Panc1 (cell line): ENCODE results near the gene FAM151B. TPM values are rescaled to one million over a fixed set of nuclear protein-coding genes. Genes with fewer than 3 reads are reported as not detected.
"Not testable (repeated sequence)": the region's sequence is repeated elsewhere in the genome, so short reads cannot be mapped to it uniquely, and the experiment has no call there.

Source experiments
- ATAC-seq: fragments of 200-7000 bp; cut with Tn5 transposase; 2 replicates; pipeline ENCODE4 v1.9.1; 2020; ENCODE audit warnings: mild to moderate bottlenecking, moderate library complexity
- BruUV-seq: library from RNA; stranded (reverse); fragments of 400-500 nt; replicated peaks from 2 replicates; lab custom pipeline; 2021; lab: Mats Ljungman, UMichigan
- CTCF ChIA-PET: fragments of 300-600 bp; sonication (Branson Sonifier 250); formaldehyde crosslinking; loops from one replicate; lab custom pipeline; 2022; ENCODE audit warnings: antibody characterized with exemption; lab: Charles Lee
- POLR2A ChIA-PET: fragments of 300-600 bp; sonication (Branson Sonifier 250); formaldehyde crosslinking; loops from one replicate; lab custom pipeline; 2022; ENCODE audit warnings: antibody characterized with exemption; lab: Charles Lee
- DNase-seq: peaks from one replicate; pipeline ENCODE4 v3.0.0-alpha.2; 2010; ENCODE audit warnings: low read depth, low spot score
- H3K27ac ChIP-seq: 2 replicates; pipeline ENCODE4 v1.5.1; 2011; ENCODE audit warnings: mild to moderate bottlenecking, low read length, inconsistent platforms
- H3K27me3 ChIP-seq: fragments of 200-500 bp; sonication (Bioruptor generic); 2 replicates; pipeline ENCODE4 v1.6.0; 2014; ENCODE audit warnings: low read length, inconsistent platforms; ENCODE audit not compliant: control insufficient read depth, insufficient read depth
- H3K36me3 ChIP-seq: fragments of 200-500 bp; sonication (Bioruptor generic); 2 replicates; pipeline ENCODE4 v1.5.1; 2014; ENCODE audit warnings: inconsistent platforms, mild to moderate bottlenecking, low read length, moderate library complexity; ENCODE audit not compliant: control insufficient read depth, insufficient read depth
- H3K4me1 ChIP-seq: 2 replicates; pipeline ENCODE4 v1.5.1; 2011; ENCODE audit warnings: inconsistent platforms, mild to moderate bottlenecking, low read length, moderate library complexity; ENCODE audit not compliant: control insufficient read depth, insufficient read depth
- H3K4me3 ChIP-seq, 2 experiments: 2 replicates each; pipeline ENCODE4 v1.5.1; 2011 to 2012; ENCODE audit warnings: low read depth in 2 of 2, low read length in 2 of 2, mild to moderate bottlenecking in 2 of 2, inconsistent platforms in 1 of 2, moderate library complexity in 1 of 2
- H3K9me3 ChIP-seq: fragments of 200-500 bp; sonication (Bioruptor generic); 2 replicates; pipeline ENCODE4 v1.5.1; 2014; ENCODE audit warnings: low read depth, mild to moderate bottlenecking, inconsistent platforms, low read length, moderate library complexity; ENCODE audit not compliant: control insufficient read depth, insufficient read depth
- CTCF ChIP-seq: fragments of 450-650 bp; IDR thresholded peaks from 2 replicates; pipeline ENCODE4 v1.5.1; 2017; ENCODE audit warnings: mild to moderate bottlenecking
- POLR2AphosphoS5 ChIP-seq: IDR thresholded peaks from 2 replicates; pipeline ENCODE4 v1.6.1; 2012; ENCODE audit warnings: mild to moderate bottlenecking, low read depth, low read length, moderate library complexity
- SIN3A ChIP-seq: IDR thresholded peaks from 2 replicates; pipeline ENCODE4 v1.6.1; 2012; ENCODE audit warnings: low read depth, mild to moderate bottlenecking, low read length, moderate library complexity, borderline replicate concordance; ENCODE audit not compliant: insufficient read depth
- TCF7L2 ChIP-seq: IDR thresholded peaks from 2 replicates; pipeline ENCODE4 v1.6.1; 2011; ENCODE audit warnings: mild to moderate bottlenecking, low read depth, low read length, inconsistent platforms
- in situ Hi-C: cut with HindIII; loops from 2 replicates; pipeline ENCODE4 v1.10.0; 2016; ENCODE audit warnings: low sequenced_read_pairs, low pct_unique_long_range_greater_than_20kb
- intact Hi-C: fragments of 100-400 bp; cut with micrococcal nuclease; formaldehyde crosslinking; loops from one replicate; pipeline ENCODE4 v1.10.0; 2022; ENCODE audit not compliant: unreplicated experiment
- total RNA-seq: library from RNA; stranded (reverse); gene quantifications from one replicate; pipeline ENCODE4 v1.2.1, GENCODE V29; 2021; ENCODE audit not compliant: unreplicated experiment
- TF ChIP-seq, protein P1 (sequence below), 2 experiments: IDR thresholded peaks; 2 replicates each; pipeline ENCODE4 v1.6.1; 2011 to 2012; ENCODE audit warnings: low read depth in 2 of 2, control low read depth in 1 of 2, low read length in 1 of 2, mild to moderate bottlenecking in 1 of 2, moderate library complexity in 1 of 2; ENCODE audit not compliant: insufficient read depth in 1 of 2

Gene FAM151B
- total RNA-seq, 1 experiment from 2014 or later = 2.8 TPM

DNA sequence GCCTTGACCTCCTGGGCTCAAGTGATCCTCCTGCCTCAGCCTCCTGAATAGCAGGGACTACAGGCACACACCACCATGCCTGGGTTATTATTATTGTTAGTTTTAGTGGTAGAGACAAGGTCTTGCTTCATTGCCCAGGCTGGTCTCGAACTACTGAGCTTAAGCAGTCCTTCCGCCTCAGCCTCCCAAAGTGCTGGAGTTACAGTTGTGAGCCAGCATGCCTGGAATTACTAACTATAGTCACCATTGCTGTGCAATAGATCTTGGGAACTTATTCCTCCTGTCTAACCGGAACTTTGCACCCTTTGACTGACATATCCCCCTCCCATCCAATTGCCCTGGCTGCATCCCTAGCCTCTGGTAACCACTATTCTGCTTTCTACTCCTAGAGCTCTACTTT is 3.4 kb downstream of the FAM151B start:
- Histone ChIP-seq H3K36me3 (no peaks in the 10 kb centered on the region), H3K27ac (no peak overlapping the region), H3K4me1 (peaks cover 13% of the 10 kb centered on the region), H3K9me3 (no peaks in the 10 kb centered on the region), H3K27me3 (no peaks in the 10 kb centered on the region), H3K4me3 (no peak overlapping the region)
- DNase-seq (no peak), ATAC-seq (no peak)
- TF ChIP-seq SIN3A = no peak
- TF ChIP-seq CTCF = no peak
- no peak for TF ChIP-seq POLR2AphosphoS5
- TF ChIP-seq, protein P1, sequence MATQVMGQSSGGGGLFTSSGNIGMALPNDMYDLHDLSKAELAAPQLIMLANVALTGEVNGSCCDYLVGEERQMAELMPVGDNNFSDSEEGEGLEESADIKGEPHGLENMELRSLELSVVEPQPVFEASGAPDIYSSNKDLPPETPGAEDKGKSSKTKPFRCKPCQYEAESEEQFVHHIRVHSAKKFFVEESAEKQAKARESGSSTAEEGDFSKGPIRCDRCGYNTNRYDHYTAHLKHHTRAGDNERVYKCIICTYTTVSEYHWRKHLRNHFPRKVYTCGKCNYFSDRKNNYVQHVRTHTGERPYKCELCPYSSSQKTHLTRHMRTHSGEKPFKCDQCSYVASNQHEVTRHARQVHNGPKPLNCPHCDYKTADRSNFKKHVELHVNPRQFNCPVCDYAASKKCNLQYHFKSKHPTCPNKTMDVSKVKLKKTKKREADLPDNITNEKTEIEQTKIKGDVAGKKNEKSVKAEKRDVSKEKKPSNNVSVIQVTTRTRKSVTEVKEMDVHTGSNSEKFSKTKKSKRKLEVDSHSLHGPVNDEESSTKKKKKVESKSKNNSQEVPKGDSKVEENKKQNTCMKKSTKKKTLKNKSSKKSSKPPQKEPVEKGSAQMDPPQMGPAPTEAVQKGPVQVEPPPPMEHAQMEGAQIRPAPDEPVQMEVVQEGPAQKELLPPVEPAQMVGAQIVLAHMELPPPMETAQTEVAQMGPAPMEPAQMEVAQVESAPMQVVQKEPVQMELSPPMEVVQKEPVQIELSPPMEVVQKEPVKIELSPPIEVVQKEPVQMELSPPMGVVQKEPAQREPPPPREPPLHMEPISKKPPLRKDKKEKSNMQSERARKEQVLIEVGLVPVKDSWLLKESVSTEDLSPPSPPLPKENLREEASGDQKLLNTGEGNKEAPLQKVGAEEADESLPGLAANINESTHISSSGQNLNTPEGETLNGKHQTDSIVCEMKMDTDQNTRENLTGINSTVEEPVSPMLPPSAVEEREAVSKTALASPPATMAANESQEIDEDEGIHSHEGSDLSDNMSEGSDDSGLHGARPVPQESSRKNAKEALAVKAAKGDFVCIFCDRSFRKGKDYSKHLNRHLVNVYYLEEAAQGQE (IDR thresholded peaks at IDR 0.05; ENCODE audit: insufficient read depth in 1 of 2, low read depth in 2 of 2, low read length in 1 of 2) = no peak
- no peak for TF ChIP-seq TCF7L2
- in situ Hi-C loops (no loop called here), intact Hi-C loops (no loop called here)
- ChIA-PET POLR2A (interaction anchor here (0.7 kb wide), 1 partner anchor 84 kb away, joined by 3 read pairs; the partner anchor contains the start of gene ZFYVE16), CTCF (interaction anchor here (0.6 kb wide), 1 partner anchor 25 kb away, joined by 4 read pairs; no protein-coding TSS in a partner anchor)
- no TSS peak for BruUV-seq

GRCh38 chr5:80492741-80493140 is 4.8 kb downstream of the FAM151B start:
- TF ChIP-seq, protein P1 (IDR thresholded peaks at IDR 0.05; ENCODE audit: insufficient read depth in 1 of 2, low read depth in 2 of 2, low read length in 1 of 2) = no peak
- TF ChIP-seq SIN3A (no peak), TCF7L2 (no peak), CTCF (no peak), POLR2AphosphoS5 (no peak)
- intact Hi-C loops = no loop called here
- Histone ChIP-seq H3K27me3 (no peaks in the 10 kb centered on the region), H3K36me3 (no peaks in the 10 kb centered on the region), H3K27ac (no peak overlapping the region), H3K4me1 (peaks cover 6% of the 10 kb centered on the region), H3K4me3 (no peak overlapping the region), H3K9me3 (no peaks in the 10 kb centered on the region)
- BruUV-seq = no TSS peak
- ATAC-seq (no peak), DNase-seq (no peak)
- in situ Hi-C loops = no loop called here
- ChIA-PET POLR2A (interaction anchor here (0.6 kb wide), 1 partner anchor 237 kb away, joined by 6 read pairs; the partner anchor contains the start of gene SERINC5), CTCF (no interaction called here)

DNA sequence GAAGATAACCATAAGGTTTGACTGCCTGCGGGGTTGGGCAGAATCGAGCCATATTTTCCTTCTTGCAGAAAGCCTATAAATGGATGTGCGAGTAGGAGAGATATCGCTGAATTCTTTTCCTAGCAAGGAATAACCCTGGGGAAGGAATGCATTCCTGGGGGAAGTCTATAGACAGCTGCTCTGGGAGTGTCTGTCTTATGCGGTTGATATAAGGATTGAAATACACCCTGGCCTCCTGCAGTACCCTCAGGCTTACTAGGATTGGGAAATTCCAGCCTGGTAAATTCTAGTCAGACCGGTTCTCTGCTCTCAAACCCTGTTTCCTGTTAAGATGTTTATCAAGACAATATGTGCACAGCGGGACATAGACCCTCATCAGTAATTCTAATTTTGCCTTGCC is 5.5 kb downstream of the FAM151B start:
- intact Hi-C loops, H3K9me3 ChIP-seq, H3K36me3 ChIP-seq, BruUV-seq, H3K27me3 ChIP-seq, H3K4me3 ChIP-seq, DNase-seq, H3K27ac ChIP-seq, in situ Hi-C loops, CTCF ChIA-PET, H3K4me1 ChIP-seq, ATAC-seq: not testable (repeated sequence)
- POLR2A ChIA-PET = interaction anchor here (0.6 kb wide), 1 partner anchor 238 kb away, joined by 6 read pairs; the partner anchor contains the start of gene SERINC5
